Tibial nerve (tissue), 4 donors: ENCODE measurements around the gene MAP4K4.

Source experiments
- EP300 ChIP-seq, 2 donors: sonication (generic); formaldehyde crosslinking; IDR thresholded peaks; one replicate each; pipeline ENCODE4 v1.6.1; 2017; ENCODE audit warnings: antibody characterized with exemption in 2 of 2, mild to moderate bottlenecking in 1 of 2
- TF ChIP-seq, protein P1 (sequence below), 5 experiments: fragments of 200-600 bp in 3 of 5; fragments of 450-650 bp in 2 of 5; sonication (generic) in 3 of 5; IDR thresholded peaks; one replicate each; pipeline ENCODE4 v1.5.1; 2016 to 2019; ENCODE audit warnings: antibody characterized with exemption in 5 of 5, mild to moderate bottlenecking in 3 of 5, moderate library complexity in 2 of 5

- TF ChIP-seq, protein P1, sequence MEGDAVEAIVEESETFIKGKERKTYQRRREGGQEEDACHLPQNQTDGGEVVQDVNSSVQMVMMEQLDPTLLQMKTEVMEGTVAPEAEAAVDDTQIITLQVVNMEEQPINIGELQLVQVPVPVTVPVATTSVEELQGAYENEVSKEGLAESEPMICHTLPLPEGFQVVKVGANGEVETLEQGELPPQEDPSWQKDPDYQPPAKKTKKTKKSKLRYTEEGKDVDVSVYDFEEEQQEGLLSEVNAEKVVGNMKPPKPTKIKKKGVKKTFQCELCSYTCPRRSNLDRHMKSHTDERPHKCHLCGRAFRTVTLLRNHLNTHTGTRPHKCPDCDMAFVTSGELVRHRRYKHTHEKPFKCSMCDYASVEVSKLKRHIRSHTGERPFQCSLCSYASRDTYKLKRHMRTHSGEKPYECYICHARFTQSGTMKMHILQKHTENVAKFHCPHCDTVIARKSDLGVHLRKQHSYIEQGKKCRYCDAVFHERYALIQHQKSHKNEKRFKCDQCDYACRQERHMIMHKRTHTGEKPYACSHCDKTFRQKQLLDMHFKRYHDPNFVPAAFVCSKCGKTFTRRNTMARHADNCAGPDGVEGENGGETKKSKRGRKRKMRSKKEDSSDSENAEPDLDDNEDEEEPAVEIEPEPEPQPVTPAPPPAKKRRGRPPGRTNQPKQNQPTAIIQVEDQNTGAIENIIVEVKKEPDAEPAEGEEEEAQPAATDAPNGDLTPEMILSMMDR (IDR thresholded peaks at IDR 0.05), result no peak
- TF ChIP-seq EP300 (IDR thresholded peaks at IDR 0.05), result no peak
Observed at GRCh38 chr2:101722864-101723263, 25.4 kb downstream of the MAP4K4 start.
